ENCODE results near the gene CAPZA2. TPM values are rescaled to one million over a fixed set of nuclear protein-coding genes. Genes with fewer than 3 reads are reported as not detected.

Gene CAPZA2
- total RNA-seq, 6 donors from 2014 or later, result 45.1 to 260 (median 168) TPM

DNA sequence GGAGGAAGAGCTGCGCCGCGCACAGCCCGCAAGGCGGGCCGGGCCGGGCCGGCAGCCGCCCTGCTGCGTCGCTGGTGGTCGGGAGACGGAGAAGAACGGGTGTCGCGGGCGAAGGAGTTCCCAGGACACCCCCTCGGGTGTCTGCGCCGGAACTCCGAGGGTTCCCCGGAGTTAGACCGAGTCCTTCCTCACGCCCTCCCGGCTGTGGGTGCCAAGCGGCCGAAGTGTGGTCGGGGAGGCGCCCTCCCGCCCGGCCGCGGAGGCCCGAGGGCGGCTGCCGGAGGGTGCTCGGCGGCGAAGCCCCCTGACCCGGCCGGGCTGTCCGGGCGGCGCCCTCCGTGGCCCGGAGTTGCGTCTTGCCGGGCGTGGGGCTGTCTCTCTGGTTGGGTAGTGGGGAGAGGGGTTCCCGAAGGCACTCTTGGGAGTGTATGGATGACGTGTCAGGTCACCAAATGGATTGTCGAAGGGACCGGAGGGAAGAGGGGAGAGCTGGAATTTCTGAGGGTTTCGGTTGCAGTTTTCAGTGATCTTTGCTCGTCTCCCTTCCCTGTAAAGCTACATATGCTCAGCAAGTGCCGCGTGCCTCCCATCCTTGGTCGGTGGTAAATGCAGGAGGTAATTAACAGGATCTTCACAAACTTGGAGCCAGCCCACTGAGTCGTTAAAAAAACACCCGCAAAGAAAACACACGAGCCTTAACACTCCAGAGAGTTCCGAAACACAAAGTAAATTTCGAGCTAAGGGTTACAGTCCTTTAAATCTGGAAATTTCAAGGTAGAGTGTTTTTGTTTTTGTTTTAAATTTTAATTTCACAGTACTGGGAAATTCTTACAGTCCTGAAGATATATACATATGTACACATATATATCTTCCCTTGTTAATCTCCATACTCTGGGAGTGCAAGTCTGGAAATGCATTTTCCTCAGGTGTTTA lies 91.8 kb downstream of the CAPZA2 start:
- no peaks in the 10 kb centered on the region for H3K9me3 ChIP-seq
- peaks cover 33 to 41% (median 35%) of the 10 kb centered on the region in 4 donors for H3K4me1 ChIP-seq
- WGBS, 2 donors, result 2 to 4% methylated on average over 8 to 26 of the region's 63 CpGs
- ATAC-seq (ENCODE audit: low FRiP score in 2 of 2), result peak; percentile 75 to 78
- H3K27ac ChIP-seq, result peak overlapping the region; percentile 98 to 100 (median 99)
- TF ChIP-seq POLR2AphosphoS5 (IDR thresholded peaks at IDR 0.05) (peak; percentile 36 to 57), POLR2A (IDR thresholded peaks at IDR 0.05) (peak in 2 of 4 donors; percentile 65 to 80), EP300 (IDR thresholded peaks at IDR 0.05) (no peak)
- TF ChIP-seq, protein P1, sequence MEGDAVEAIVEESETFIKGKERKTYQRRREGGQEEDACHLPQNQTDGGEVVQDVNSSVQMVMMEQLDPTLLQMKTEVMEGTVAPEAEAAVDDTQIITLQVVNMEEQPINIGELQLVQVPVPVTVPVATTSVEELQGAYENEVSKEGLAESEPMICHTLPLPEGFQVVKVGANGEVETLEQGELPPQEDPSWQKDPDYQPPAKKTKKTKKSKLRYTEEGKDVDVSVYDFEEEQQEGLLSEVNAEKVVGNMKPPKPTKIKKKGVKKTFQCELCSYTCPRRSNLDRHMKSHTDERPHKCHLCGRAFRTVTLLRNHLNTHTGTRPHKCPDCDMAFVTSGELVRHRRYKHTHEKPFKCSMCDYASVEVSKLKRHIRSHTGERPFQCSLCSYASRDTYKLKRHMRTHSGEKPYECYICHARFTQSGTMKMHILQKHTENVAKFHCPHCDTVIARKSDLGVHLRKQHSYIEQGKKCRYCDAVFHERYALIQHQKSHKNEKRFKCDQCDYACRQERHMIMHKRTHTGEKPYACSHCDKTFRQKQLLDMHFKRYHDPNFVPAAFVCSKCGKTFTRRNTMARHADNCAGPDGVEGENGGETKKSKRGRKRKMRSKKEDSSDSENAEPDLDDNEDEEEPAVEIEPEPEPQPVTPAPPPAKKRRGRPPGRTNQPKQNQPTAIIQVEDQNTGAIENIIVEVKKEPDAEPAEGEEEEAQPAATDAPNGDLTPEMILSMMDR (IDR thresholded peaks at IDR 0.05), result peak in 1 of 6 experiments; percentile 6
- peak overlapping the region; percentile 72 to 92 (median 87) for H3K4me3 ChIP-seq
- no peaks in the 10 kb centered on the region for H3K27me3 ChIP-seq
- H3K36me3 ChIP-seq, result no peaks in the 10 kb centered on the region
- peak; percentile 62 to 90 for DNase-seq

DNA sequence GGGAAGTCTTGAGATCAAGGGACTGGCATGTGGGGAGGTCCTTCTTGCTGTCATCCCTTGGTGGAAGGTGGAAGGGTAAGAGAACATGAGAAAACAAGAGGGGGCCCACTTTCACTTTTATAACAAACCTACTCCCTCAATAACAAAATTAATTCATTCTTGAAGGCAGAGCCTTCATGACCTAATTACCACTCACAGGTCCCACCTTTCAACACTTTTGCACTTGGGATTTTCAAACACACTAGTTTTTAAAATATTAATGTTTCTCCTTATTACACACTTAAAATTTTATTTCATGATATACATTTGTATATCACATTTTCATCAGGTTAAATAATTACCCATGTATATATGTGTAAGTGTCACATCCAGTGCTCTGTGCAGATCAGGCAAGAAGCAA lies 93.0 kb downstream of the CAPZA2 start:
- H3K4me1 ChIP-seq, result peaks cover 27 to 38% (median 34%) of the 10 kb centered on the region in 4 donors
- DNase-seq (no peak), ATAC-seq (ENCODE audit: low FRiP score in 2 of 2) (no peak)
- TF ChIP-seq POLR2A (IDR thresholded peaks at IDR 0.05) (no peak), POLR2AphosphoS5 (IDR thresholded peaks at IDR 0.05) (no peak)
- TF ChIP-seq, protein P1 (IDR thresholded peaks at IDR 0.05), result no peak
- H3K27me3 ChIP-seq, result no peaks in the 10 kb centered on the region
- H3K27ac ChIP-seq, result peak overlapping the region in 2 of 4 donors; percentile 99 to 100
- no peaks in the 10 kb centered on the region for H3K9me3 ChIP-seq
- peak overlapping the region in 1 of 4 donors; percentile 89 for H3K4me3 ChIP-seq
- no peaks in the 10 kb centered on the region for H3K36me3 ChIP-seq

DNA sequence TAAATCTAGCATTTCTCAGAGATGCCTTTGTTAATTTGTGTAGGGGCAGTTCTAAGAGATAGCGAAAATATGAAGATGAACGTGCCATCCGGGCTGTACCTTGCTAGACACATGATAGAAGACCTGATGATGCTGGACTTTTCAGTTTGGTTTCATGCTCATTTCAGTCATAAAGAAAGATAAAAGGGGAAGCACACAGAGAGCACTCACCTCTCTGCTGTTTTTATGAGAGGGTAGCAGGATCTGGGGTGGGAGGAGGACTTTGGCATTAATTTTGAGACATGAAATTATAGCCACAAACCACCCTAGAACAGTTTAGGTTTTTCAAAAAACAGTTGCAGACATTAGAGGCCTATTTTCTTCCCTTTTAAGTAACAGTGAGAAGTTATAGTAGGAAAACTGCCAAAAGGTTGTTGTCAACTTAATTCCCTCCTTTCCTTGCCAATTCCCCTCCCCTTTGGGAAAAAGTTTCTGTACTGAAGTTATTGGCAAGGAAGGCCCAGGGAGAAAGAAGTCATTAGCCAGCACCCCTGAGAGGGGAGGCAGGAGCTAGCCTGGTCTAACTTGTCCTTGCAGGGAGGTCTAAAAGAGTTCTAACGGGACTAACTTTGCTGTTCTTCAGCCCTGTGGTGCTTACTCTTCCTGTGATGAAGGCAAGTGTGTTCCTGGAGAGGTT lies 93.6 kb downstream of the CAPZA2 start:
- 56 to 68% methylated on average over 4 of the region's 4 CpGs for WGBS, 2 donors
- Histone ChIP-seq H3K27ac (peak overlapping the region; percentile 11 to 100 (median 74)), H3K36me3 (no peaks in the 10 kb centered on the region), H3K27me3 (no peaks in the 10 kb centered on the region), H3K4me3 (peak overlapping the region in 1 of 4 donors; percentile 89), H3K4me1 (peaks cover 27 to 38% (median 34%) of the 10 kb centered on the region in 4 donors), H3K9me3 (no peaks in the 10 kb centered on the region)
- DNase-seq (no peak), ATAC-seq (ENCODE audit: low FRiP score in 2 of 2) (no peak)
- TF ChIP-seq POLR2A (IDR thresholded peaks at IDR 0.05) (no peak), EP300 (IDR thresholded peaks at IDR 0.05) (no peak), POLR2AphosphoS5 (IDR thresholded peaks at IDR 0.05) (no peak)
- TF ChIP-seq, protein P1 (IDR thresholded peaks at IDR 0.05), result no peak

DNA sequence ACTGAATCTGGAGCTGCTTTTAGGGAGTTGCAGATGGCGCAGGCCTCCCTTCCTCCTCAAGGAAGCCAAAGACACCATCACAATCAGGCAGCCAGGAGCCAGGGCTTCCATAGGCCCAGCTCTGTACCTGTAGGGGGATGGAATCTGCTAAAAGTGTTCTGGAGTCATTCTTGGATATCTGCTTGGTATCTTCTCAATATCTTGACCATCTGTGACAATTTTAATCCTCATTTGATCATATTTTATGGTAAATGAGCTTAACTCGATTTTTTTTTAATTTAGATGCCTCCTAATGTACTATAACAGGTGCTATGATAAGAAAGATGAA lies 94.1 kb downstream of the CAPZA2 start:
- H3K27ac ChIP-seq, result peak overlapping the region; percentile 11 to 100 (median 74)
- DNase-seq (no peak), ATAC-seq (ENCODE audit: low FRiP score in 2 of 2) (no peak)
- no peak overlapping the region for H3K4me3 ChIP-seq
- 85 to 91% methylated on average over 2 of the region's 2 CpGs for WGBS, 2 donors
- H3K9me3 ChIP-seq, result no peaks in the 10 kb centered on the region
- no peaks in the 10 kb centered on the region for H3K27me3 ChIP-seq
- H3K4me1 ChIP-seq, result peaks cover 27 to 37% (median 34%) of the 10 kb centered on the region in 4 donors
- TF ChIP-seq POLR2AphosphoS5 (IDR thresholded peaks at IDR 0.05) (no peak), EP300 (IDR thresholded peaks at IDR 0.05) (no peak), POLR2A (IDR thresholded peaks at IDR 0.05) (no peak)
- TF ChIP-seq, protein P1 (IDR thresholded peaks at IDR 0.05), result no peak
- no peaks in the 10 kb centered on the region for H3K36me3 ChIP-seq

All from upper lobe of left lung (tissue), 6 donors.